Spleen (tissue), 7 donors: Measurements from ENCODE around the gene CEACAM20.

Source experiments
- POLR2A ChIP-seq, 3 donors: fragments of 450-650 bp; IDR thresholded peaks; one replicate each; pipeline ENCODE4 v1.5.1; 2017; ENCODE audit warnings: antibody characterized with exemption in 3 of 3, mild to moderate bottlenecking in 1 of 3
- POLR2AphosphoS5 ChIP-seq, 3 donors: sonication (generic); formaldehyde crosslinking; IDR thresholded peaks; one replicate each; pipeline ENCODE4 v1.5.1; 2017; ENCODE audit warnings: antibody characterized with exemption in 3 of 3
- TF ChIP-seq, protein P1 (sequence below), 11 experiments: fragments of 200-600 bp in 7 of 11; fragments of 450-650 bp in 4 of 11; sonication (generic) in 4 of 11; IDR thresholded peaks in 8 of 11; conservative IDR thresholded peaks in 3 of 11; 1 replicate in 7 of 11; 2 replicates in 4 of 11; pipeline versions ENCODE4 v1.4.0 to v1.8.0; 2016 to 2021; ENCODE audit warnings: antibody characterized with exemption in 11 of 11, inconsistent platforms in 4 of 11, mild to moderate bottlenecking in 1 of 11
- donor health status: DM: no; HTN: no; CAD: no; lungs with moderate emphysema.
- donor health status: DM: no; HTN: no; CAD: no.
- donor health status: DM: no; HTN: no; CAD: no.

DNA sequence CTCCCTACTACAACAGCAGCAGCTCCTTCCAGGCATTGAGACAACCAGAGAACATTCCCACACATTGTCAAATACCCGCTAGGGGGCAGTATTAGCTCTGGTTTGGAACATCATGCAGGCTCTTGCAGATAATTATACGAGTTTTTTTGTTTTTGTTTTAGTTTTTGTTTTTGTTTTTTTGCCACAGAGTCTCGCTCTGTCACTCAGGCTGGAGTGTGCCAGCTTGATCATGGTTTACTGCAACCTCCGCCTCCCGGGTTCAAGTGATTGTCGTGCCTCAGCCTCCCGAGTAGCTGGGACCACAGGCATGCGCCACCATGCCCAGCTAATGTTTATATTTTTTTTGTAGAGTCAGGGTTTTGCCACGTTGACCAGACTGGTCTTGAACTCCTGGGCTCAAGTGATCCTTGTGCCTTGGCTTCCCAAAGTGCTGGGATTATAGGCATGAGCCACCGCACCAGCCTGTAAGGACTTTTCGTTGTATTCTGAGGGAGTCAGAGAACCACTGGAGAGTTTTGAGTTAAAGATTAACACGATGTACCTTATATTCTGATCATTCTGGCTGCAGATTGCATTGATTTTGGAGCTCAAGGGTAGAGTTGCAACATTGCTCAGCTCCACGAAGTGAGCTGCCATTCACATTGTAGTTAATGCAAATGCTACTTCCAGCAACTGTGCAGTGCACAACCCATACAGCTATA, 41.7 kb upstream of the CEACAM20 start:
- TF ChIP-seq, protein P1, sequence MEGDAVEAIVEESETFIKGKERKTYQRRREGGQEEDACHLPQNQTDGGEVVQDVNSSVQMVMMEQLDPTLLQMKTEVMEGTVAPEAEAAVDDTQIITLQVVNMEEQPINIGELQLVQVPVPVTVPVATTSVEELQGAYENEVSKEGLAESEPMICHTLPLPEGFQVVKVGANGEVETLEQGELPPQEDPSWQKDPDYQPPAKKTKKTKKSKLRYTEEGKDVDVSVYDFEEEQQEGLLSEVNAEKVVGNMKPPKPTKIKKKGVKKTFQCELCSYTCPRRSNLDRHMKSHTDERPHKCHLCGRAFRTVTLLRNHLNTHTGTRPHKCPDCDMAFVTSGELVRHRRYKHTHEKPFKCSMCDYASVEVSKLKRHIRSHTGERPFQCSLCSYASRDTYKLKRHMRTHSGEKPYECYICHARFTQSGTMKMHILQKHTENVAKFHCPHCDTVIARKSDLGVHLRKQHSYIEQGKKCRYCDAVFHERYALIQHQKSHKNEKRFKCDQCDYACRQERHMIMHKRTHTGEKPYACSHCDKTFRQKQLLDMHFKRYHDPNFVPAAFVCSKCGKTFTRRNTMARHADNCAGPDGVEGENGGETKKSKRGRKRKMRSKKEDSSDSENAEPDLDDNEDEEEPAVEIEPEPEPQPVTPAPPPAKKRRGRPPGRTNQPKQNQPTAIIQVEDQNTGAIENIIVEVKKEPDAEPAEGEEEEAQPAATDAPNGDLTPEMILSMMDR (IDR thresholded peaks at IDR 0.05 in 8 of 11, conservative IDR thresholded peaks at IDR 0.05 in 3 of 11): peak; percentile 31 to 84 (median 67)
- TF ChIP-seq POLR2A (IDR thresholded peaks at IDR 0.05): no peak
- TF ChIP-seq POLR2AphosphoS5 (IDR thresholded peaks at IDR 0.05): no peak
